Measurements from ENCODE around the gene RNF151. TPM values are rescaled to one million over a fixed set of nuclear protein-coding genes. Genes with fewer than 3 reads are reported as not detected.

The RNF151 gene
- total RNA-seq, 1 experiment from 2014 or later: not detected

DNA sequence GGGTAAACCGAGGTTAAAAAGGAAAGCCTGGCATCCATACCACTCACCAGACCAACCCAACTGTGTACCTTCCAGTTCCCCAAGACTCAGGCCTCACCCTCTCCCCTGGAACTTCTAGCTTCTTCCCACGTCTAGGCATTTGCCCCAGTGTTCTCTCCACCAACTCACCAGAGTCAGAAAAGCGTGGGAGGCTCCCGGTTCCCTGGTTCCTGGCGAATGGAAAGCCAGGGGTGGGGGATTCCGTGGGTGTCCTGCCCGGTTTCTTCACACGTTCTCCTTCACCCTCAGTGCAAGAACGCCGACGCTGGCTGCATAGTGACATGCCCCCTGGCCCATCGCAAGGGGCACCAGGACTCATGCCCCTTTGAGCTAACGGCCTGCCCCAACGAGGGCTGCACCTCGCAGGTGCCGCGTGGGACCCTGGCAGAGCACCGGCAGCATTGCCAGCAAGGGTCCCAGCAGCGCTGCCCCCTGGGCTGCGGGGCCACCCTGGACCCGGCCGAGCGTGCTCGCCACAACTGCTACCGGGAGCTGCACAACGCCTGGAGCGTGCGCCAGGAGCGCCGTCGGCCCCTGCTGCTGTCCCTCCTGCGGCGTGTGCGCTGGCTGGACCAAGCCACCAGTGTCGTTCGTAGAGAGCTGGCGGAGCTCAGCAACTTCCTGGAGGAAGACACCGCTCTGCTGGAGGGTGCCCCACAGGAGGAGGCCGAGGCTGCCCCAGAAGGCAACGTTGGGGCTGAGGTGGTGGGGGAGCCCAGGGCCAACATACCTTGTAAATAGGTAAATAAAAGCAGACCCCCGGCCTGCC is 1.7 kb downstream of the RNF151 start:
- in situ Hi-C loops (cut with HindIII; ENCODE audit: low pct_unique_long_range_greater_than_20kb, low sequenced_read_pairs): no loop called here

GRCh38 chr16:1971796-1972489 is 5.3 kb downstream of the RNF151 start, which contains the start of gene TBL3:
Gene TBL3, plus strand, starts transcription at chr16:1972053. Its CDS starts 112 bp downstream, at chr16:1972165.
- in situ Hi-C loops (cut with HindIII; ENCODE audit: low pct_unique_long_range_greater_than_20kb, low sequenced_read_pairs): no loop called here
- DNase-seq (ENCODE audit: low read depth, low spot score): peak; percentile 91

More for the DNA sequence above, 1.7 kb downstream of the RNF151 start:
- DNase-seq (ENCODE audit: low read depth, low spot score): no peak

DNA sequence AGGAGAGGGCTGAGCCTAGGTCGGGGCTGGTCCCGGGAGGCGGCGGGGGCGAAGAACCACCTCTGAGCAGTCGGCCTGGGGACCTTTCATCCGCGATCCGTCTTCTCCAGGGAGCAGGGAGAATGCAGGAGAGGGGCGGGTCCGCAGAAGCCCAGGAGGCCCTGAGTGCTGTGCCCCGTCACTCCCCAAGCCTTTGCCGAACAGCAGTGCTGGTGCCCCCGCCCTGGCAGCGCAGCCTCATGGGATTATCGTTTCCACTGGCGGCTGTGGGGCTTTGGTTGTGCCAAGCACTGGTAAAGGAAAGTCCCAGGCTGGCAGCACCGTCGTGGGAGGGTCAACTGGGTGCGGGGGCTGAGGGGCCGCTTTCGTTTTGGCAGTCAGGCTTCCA is 5.8 kb downstream of the RNF151 start:
- DNase-seq (ENCODE audit: low read depth, low spot score): peak; percentile 20
- in situ Hi-C loops (cut with HindIII; ENCODE audit: low pct_unique_long_range_greater_than_20kb, low sequenced_read_pairs): no loop called here

GRCh38 chr16:1973461-1974156 is 7.0 kb downstream of the RNF151 start:
- no peak for DNase-seq (ENCODE audit: low read depth, low spot score)
- in situ Hi-C loops (cut with HindIII; ENCODE audit: low pct_unique_long_range_greater_than_20kb, low sequenced_read_pairs): no loop called here

DNA sequence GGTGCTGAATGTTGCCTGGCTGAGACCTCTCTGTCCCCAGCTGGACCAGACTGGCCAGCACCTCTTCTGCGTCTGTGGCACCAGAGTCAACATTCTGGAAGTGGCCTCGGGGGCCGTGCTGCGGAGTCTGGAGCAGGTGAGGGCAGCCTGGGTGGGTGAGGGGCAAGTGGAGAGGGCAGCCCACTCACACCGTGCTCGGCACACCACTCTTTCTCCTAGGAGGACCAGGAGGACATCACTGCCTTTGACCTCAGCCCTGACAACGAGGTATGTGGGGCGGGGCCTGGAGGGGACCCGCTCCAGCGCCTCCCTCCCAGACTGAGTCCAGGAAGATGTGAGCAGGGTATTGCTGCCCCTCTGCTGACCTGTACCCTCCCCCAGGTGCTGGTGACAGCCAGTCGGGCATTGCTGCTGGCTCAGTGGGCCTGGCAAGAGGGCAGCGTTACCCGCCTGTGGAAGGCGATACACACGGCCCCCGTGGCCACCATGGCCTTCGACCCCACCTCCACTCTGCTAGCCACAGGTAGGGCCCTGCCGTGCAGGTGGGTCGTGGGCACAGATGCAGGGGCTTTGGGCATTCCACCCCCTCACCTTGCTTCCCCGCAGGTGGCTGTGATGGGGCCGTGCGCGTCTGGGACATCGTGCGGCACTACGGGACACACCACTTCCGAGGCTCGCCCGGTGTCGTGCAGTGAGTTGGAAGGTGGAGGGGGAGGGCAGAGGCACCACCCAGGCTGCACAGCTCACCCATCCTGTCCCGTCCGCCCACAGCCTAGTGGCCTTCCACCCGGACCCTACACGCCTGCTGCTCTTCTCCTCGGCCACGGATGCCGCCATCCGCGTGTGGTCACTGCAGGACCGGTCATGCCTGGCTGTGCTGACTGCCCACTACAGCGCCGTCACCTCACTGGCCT is 7.8 kb downstream of the RNF151 start:
- in situ Hi-C loops (cut with HindIII; ENCODE audit: low pct_unique_long_range_greater_than_20kb, low sequenced_read_pairs): no loop called here

GRCh38 chr16:1975432-1976215 is 9.0 kb downstream of the RNF151 start:
- no peak for DNase-seq (ENCODE audit: low read depth, low spot score)
- in situ Hi-C loops (cut with HindIII; ENCODE audit: low pct_unique_long_range_greater_than_20kb, low sequenced_read_pairs): no loop called here

More for the DNA sequence above, 7.8 kb downstream of the RNF151 start:
- no peak for DNase-seq (ENCODE audit: low read depth, low spot score)

- in situ Hi-C loops (cut with HindIII; ENCODE audit: low pct_unique_long_range_greater_than_20kb, low sequenced_read_pairs): no loop called here
- no peak for DNase-seq (ENCODE audit: low read depth, low spot score)
Observed at GRCh38 chr16:1976216-1976520, 9.5 kb downstream of the RNF151 start.

DNA sequence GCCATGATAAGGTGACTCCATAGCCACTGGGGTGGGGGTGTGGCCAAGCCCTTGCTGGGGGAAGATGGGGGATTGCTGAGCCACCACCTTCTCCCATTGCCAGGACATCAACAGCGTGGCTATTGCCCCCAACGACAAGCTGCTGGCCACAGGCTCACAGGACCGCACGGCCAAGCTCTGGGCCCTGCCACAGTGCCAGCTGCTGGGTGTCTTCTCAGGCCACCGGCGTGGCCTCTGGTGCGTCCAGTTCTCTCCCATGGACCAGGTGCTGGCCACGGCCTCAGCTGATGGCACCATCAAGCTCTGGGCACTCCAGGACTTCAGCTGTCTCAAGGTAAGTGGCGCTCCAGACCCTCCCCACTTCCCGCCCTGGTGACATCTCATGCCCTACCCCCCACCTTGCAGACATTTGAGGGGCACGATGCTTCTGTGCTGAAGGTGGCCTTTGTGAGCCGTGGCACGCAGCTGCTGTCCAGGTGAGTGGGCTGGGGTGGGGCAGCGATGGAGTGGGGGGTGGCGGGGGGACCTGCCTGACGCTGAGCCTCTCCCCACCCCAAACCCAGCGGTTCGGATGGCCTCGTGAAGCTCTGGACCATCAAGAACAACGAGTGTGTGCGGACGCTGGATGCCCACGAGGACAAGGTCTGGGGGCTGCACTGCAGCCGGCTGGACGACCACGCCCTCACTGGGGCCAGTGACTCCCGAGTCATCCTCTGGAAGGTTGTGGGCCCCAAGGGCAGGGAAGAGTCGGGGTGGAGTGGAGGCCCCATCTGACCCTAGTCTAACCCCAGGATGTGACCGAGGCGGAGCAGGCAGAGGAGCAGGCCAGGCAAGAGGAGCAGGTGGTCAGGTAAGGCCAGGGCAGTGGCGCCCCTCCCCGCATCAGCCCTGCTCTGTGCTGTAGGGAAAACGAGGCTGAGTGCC is 10.6 kb downstream of the RNF151 start:
- in situ Hi-C loops (cut with HindIII; ENCODE audit: low pct_unique_long_range_greater_than_20kb, low sequenced_read_pairs): no loop called here
- DNase-seq (ENCODE audit: low read depth, low spot score): no peak

- DNase-seq (ENCODE audit: low read depth, low spot score): no peak
- in situ Hi-C loops (cut with HindIII; ENCODE audit: low pct_unique_long_range_greater_than_20kb, low sequenced_read_pairs): no loop called here
Observed at GRCh38 chr16:1977875-1978268, 11.2 kb downstream of the RNF151 start.

GRCh38 chr16:1978476-1979120 is 11.9 kb downstream of the RNF151 start:
- in situ Hi-C loops (cut with HindIII; ENCODE audit: low pct_unique_long_range_greater_than_20kb, low sequenced_read_pairs): no loop called here
- no peak for DNase-seq (ENCODE audit: low read depth, low spot score)

- no peak for DNase-seq (ENCODE audit: low read depth, low spot score)
- in situ Hi-C loops (cut with HindIII; ENCODE audit: low pct_unique_long_range_greater_than_20kb, low sequenced_read_pairs): no loop called here
Observed at GRCh38 chr16:1979271-1980029, 12.8 kb downstream of the RNF151 start.

- DNase-seq (ENCODE audit: low read depth, low spot score): no peak
- in situ Hi-C loops (cut with HindIII; ENCODE audit: low pct_unique_long_range_greater_than_20kb, low sequenced_read_pairs): no loop called here
Observed at GRCh38 chr16:1980030-1980769, 13.5 kb downstream of the RNF151 start.

DNA sequence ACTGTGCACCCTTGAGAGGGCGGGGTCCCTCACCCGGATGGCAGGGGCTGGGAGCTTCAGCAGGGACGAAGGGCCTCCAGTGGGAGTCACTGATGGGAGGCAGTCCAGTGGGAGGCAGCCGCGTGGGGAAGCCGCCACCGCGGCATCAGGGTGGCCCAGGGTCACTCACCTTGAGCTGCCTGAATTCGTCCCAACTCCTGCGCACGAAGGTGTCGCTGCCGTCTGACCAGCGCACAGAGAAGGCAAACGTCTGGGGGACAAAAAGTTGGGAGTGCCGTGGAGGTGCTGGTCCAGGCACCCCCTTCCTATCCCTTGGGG is 14.1 kb downstream of the RNF151 start:
- in situ Hi-C loops (cut with HindIII; ENCODE audit: low pct_unique_long_range_greater_than_20kb, low sequenced_read_pairs): no loop called here
- DNase-seq (ENCODE audit: low read depth, low spot score): no peak

- no peak for DNase-seq (ENCODE audit: low read depth, low spot score)
- in situ Hi-C loops (cut with HindIII; ENCODE audit: low pct_unique_long_range_greater_than_20kb, low sequenced_read_pairs): no loop called here
Observed at GRCh38 chr16:1981398-1981836, 14.8 kb downstream of the RNF151 start, which contains the start of gene NOXO1. Gene NOXO1, minus strand, starts transcription at chr16:1981469. Its CDS starts 290 bp downstream, at chr16:1981179.
